Activated CD4-positive, alpha-beta T cell treated with anti-CD3 and anti-CD28 coated beads, Interleukin-2, amount 50 U/mL, for 16 hours (primary cell): ENCODE measurements around the gene MSL3B.

ENCODE experiments used
- DNase-seq: peaks from one replicate; pipeline ENCODE4 v3.0.0-alpha.2; 2020

Gene MSL3B

DNA sequence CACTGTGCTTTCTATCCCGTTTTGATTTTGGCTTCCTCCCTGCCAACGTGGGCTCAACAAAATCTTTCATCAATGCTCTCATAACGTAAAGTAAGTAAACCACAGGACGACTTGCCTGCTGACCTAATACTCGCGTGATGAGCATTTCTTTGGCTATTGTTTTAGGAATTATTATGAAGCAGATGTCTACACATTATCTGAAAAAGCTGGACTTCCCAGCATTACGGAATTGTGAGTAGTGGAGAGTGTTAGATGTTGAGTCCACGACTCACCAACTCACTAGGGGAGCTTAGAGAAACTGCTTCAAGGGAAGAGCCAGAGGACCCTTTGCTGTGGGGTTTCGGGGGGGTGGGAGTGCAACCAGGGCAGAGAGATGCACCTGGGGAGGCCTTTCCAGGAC lies 35.8 kb downstream of the MSL3B start:
- no peak for DNase-seq

DNA sequence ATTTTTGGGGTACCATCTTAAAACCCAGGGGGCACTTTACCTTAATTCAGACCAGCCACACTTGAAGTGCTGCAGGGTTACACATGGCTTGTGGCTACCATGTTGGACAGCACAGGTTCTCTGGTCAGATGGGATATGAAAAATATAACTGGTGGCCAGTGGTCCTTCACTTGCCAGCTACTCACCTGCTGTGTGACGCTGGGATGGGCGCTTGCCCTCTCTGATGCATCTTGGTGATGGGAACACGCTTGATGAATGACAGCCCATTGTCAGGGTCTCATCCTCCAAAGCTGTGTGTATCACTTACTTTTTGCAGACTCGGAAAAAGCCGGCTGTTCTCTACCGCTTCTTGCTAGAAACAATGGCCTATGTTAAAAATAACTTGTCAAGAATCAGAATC lies 36.3 kb downstream of the MSL3B start:
- DNase-seq, result no peak

DNA sequence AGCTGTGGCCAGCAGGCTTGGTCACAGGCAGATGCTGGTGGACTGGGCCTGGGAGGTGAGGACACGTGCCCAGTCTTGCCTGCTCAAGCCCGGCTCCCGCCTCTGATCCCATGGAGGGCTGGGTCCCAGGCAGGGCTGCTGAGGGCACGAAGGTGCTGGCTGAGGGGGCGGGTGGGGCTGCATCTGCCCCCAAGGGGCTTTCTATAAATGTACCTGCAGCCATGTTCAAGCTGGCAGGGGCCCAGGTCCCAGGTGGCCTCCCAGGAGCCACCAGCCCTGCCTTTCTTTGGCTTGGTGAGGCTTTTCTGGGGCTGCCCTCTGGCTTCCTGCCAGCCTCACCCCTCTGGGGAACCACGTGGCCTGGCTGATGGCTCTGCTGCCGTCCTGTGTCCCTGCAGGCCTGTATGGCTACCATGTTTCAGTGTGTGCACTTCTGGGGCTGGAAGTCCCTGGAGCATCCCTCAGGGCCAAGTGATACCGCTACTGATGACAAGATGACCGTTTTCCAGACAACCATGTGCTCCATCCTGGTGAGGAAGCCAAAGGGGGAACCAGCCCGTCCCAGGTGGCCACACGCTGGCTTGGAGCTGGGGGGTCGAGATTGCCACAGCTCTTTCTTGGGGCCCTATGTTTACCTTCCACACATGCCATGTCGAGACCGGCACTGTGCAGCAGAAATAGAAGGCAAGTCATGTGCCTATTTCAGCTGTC lies 37.0 kb downstream of the MSL3B start:
- no peak for DNase-seq

DNA sequence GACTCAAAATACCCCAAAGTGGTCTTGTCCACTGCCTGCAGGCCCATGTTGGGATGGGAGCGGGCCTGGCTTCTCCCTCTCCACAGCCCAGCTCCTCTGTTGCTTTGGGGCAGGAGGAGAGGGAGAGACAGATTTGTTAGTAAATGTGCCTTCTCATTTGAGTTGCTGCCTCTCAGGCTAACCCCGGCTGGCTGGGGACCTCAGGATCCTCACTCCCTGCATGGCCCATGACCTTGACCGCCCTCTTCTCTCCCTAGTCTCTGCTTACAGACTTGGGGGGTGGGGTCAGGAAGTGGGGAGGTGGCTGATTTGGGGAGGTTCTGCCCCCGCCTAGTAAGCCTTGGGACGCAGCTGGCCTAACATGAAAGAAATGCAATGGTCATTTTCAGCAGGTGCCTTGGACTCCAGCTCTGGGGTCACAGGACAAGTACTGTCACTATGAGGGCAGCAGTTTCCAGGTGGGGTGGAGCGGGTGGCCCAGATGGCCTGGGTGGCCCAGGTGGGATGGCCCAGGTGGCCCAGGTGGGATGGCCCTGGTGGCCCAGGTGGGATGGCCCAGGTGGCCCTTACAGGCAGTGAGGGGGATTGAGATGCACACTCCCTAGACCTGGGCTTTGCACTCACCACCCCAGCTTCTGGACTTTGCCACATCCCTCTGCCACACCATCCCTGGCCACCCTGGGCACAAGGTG lies 37.9 kb downstream of the MSL3B start:
- DNase-seq, result no peak

DNA sequence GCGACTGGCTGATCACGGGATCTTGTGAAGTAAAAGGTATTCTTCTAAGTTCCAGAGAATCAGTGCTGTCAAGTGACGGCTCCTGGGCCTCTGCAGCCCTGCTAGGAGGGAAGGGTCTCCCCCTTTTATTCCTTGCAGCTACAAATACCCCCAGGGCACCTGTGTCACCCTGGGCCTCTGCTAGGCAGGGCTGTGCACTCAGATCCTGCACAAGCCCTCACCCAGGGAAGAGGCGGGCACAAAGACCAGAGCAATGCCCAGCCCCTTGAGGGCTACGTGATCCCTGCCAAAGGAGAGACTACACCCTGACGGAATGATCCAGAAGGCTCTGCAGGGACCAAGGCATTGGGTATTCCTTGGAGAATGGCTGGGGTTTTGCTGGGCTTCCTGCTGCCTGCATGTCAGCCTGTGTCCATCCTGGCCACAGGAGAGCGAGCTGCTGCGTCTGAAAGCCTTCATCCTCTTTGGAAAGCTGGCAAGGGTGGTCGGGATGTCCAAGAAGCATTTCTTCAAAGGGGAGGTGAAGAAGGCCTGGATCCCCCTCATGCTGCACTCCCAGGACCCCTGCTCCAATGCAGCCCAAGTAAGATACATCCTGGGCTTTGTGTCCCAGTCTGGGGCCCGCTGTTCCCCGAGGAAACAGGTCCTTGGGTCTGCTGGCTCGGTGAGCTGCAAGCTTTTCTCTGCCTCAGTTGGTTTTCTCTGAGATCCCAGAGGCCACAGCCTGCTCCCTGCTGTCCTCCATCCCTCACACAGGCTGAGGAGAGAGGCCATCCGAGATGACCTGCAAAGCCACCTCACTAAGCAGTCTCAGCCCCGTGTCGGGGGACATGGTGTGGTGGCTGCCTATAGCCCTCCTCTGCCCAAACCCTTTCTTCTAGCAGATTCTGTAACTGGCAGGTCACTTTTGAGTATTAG lies 38.7 kb downstream of the MSL3B start:
- no peak for DNase-seq

DNA sequence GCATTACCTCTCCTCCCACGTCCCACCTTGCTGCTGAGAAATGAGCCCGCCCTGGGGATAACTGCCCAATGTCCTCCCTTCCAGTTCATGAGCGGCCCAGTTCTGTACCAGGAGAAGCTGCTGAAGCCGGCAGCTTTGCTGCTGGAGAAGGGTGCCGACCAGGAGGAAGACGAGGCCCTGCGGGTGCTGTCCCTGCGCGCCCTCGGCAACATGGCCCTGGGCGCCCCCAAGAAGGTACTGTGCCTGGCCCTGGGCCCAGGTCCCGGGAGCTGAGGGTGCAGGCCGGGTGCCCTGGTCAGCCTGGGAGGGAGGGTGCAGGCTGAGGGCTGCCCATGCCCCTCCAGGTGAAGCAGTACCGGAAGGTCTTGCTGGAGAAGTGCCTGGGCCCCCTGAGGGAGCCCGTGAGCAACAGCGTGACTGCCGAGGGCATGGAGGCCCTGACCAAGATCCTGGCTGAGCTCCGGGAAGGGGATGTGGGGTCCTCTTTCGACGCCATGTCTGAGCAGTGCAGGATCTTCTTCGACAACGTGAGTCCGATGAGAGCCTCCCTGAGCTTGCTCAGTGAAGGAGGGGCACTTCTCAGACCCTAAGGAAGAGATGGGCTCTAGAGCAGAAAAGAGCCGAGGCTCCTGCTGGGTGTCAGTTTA lies 39.5 kb downstream of the MSL3B start:
- DNase-seq, result no peak

DNA sequence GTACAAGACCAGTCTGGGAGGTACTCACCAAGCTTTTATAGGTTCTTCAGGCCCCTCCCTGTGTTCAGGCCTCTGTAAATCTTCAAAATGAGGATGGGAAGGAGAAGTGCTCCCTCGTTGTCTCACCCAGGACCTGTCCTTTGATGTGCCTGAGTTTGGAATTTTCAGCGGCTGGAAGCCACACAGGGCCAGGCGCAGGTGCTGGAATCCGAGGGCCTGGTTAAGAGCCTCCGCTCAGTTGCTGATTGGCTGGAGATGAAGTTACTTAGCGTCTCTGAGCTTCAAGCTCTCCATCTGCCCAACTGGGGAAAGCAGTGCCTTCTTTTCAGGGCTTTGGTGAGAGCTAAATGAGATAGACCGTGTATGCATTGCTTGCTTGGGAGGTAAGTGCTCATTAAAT lies 43.8 kb downstream of the MSL3B start:
- no peak for DNase-seq

DNA sequence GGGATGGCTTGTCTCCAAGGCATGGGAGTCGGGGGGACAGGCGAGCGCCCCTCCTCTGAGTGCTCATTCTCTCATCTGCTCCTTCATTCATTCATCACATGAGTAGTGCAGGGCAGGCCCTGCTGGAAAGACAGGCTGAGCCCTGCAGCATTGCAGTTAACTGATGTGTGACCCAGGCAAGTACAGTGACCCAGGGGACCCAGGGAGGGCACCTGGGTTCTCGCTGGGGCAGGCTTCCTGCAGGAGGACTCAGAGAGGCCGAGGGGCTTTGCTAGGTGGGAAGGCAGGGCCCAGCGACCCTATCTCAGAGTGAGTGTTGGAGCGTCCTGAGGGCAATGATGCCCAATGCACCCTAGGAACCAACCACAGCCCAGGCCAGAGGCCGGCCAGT lies 44.5 kb downstream of the MSL3B start:
- DNase-seq, result no peak

DNA sequence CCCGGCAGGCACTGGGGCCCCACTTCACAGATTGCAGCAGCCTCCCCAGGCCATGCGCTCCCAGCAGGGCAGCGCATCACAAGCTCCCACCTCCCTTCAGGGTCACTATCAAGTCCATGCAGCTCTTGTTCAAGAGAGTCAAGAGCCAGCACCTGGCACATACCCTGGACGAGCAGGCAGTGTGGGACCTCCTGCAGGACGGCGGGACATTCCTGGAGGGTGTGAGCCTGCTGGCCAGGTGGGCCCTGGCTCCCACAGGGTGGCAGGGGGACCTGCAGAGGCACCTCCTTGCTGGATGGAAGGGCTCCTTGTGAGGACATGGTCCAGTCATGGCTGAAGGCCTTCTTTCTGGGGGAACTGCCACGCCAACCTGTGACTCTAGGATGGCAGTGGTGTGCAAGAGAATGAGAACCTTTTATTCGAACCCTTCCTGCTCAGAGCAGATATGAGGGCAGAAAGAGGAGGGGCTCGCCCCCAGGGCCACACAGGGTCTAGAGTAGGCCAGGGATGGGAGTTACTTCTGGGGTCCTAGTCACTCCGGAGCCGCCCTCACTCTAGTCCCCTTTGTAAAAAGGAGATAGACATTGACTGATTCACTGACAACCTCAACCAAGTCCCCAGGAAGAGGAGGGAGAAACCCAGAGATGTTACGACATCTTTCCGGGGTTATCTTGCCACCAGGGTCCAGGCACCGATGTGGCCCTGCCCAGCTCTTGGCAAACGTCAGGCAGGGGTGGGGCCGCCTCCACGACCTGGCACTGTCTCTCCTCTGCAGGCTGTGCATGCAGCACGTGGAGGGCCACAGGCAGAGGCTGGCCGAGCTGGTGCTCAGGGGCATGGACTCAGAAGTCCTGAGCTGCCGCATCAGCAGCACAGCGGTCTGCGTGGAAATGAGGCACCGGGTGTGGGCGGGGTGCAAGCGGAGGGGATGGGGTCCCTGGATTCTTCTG lies 45.1 kb downstream of the MSL3B start:
- DNase-seq, result no peak

DNA sequence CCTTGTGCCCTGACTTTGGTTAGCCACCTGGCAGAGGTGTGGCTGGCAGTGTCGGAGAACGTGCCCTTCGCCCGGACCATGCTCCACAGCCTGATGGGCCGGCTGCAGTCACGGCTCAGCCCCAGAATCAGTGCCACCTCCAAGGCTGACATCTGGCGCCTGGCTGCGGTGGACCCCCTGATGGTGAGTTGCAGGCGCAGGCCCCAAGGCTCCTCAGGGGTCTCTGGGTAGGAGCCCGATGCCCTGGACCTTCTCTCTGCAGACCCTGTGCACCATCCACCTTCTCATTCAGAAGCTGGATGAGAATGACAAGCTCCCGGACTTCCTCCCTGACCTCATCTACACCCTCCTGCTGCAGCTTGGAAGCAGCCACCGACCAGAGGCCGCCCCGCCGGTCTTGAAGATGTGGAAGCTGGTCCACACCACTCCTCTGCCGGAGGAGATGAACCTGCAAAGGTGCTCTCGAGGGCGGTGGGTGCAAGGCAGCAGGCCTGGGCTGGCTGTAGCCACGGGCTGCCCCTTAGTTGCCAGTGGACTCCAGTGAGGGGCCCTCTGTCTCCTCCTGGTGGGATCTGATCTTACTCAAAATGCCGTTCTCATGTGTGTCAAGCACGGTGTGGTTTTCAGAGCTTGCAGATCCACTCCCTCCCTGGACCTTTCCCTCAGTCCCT lies 46.0 kb downstream of the MSL3B start:
- no peak for DNase-seq

DNA sequence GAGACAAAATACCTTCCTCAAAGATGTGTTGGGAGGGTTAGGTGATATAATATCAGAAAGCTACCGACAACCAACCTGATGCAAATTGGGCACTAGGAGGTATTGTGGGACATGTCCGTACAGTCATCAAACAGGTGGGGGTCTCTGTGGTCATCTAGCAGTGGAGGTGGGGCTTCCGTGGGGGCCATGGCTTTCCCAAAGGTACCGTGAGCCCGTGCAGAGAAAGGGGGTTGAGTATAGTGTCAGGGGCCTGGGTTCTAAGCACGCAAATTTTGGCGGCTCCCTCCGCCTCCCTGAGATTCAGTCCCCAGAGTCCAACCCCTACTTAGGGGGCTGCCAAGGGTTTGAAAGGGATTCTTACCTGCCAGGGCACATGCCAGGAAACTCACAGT lies 46.5 kb downstream of the MSL3B start:
- no peak for DNase-seq

DNA sequence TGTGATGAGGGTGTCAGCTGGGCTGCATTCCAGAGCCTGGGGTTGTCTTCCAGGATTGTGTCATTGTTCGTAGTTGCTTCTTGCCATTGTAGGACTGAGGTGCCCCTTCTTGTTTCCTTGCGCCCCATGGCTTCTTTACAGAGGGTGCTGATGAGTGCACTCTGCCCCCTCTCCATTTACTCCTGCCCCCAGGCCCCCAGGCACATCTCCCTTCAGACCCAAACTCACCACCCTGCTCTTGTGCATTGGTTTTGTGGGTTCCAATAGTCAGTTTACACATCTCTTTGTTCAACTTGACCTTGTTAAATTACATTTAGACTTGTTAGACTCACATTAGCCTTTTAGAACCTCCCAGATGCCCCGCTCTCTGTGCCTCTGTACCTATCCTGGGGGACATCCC lies 47.0 kb downstream of the MSL3B start:
- no peak for DNase-seq

DNA sequence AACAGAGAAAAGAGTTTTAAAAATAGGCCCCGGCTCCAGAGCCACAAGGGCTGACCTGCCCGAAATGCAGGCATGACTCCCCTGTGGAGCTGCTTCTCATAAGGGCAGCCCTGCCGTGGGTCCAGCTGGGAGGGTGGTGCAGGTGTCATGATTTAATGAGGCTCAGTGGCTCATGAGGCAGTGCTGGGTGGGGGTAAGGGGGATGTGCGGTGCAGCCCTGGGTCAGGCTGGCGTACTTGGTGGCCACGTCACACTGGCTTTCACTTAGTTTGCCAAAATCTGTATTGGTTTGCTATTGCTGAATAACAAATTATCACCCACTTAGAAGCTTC lies 47.4 kb downstream of the MSL3B start:
- no peak for DNase-seq

DNA sequence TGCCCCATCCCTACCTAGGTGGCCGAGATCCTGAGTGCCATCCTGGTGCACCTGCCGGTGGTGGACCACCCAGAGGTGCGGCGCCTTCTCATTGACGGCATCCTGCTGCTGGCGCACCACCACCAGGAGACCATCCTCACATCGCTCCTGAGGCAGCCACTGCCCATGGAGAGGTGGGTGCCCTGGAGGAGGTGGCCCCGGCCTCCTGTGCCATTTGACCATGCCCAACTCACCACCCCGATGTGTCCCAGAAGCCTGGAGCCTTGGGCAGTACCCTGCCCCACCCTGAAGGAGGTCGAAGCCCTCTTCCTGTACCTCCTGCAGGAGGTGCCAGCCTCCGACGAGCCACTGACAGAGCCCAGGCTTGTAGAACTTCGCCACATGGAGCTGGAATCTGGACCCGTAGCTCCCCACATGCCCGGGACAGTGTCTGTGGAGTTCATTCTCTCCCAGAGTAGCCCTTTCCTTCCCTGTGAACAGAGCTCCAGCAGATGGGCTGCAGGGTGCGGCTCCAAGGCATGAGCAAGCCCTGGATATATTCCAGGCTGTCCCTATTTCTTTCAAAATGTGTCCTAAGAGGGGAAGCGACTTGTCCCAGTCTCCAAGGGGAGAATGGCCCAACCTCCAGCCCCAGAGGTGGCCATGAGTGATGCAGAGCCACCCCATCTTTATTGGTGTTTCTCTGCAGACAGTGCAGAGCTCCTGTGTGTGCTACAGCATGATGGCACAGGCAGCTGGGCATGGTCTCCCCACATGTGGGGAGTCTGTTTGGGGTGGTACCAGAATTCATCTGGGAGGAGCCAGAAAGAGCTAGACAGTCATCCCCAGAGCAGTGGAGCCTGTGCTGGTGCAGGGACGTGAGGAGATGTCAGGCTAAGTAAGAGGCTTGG lies 48.1 kb downstream of the MSL3B start:
- no peak for DNase-seq

DNA sequence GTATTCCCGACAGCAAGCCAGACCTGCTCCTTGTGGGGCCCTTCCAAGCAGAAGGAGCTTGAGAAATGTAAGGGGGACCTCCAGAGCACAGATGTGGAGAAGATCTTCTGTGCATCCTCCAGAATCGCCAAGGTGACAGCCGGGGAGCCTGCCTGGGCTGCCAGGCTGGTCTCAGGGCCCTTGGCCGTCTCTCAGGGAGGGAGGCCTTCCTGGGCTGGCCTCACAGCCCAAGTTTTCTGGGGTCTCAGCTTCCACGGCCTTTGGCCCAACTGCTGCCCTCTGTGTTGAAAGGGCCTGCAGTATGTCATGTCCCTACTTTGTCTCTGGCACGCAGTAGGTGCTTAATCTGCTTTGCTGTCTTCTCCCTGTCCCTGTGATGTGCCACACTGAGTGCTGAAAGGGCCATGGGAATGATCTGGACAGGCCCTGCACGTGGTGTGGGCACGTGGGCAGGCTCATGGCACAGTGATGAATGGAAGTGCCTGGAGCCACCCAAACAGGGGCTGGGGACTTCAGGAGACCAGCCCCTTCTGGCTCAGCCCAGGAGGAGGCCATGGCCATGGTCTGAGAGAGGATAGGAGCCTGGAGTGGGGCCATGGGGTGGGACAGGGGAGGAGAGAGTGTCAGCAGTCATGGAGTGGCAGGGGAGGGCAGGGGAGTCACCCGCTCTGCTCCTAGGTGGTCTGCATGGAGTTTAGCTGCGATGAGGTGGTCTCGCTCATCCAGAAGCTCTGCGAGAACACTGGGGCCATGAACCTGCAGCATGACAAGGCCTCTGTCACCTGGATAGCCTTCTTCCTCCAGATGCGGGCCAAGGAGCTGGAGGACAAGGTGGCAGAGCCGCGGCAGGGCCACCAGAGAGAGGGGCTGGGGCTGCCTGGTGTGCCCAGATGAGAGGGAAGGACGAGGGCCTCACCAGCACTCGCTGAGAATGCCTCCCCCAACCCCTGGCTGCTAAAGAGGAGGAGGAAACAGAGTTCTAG lies 49.3 kb downstream of the MSL3B start:
- no peak for DNase-seq

DNA sequence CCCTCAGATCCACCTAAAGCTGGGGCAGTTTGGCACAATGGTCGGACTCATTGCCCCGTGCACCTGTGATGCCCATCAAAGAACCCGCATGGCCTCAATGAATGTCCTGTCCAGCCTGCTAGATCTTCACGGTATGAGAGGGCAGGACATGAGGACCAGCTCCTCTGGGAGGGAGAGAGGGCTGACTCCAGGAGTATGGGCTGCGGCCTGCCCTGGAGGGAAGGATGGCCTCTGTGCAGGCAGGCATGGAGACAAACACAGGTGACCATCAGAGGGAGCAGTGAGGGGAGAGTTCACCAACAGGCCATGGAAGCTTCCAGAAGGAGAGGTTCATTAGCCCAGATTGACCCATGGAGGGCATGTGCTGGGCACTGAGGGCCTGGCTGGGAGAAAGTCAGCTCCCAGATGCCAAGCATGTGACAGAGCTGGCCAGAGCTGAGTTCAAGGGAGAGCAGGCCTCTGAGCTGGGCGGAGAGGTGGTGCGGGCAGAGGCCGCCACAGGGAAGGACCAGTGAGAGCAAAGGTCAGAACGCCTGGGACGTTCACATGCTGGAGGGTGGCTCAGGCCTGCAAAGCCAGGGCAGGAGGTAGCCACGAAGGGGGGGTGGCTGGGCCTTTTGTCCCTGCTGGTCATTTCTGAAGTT lies 50.1 kb downstream of the MSL3B start:
- DNase-seq, result no peak

DNA sequence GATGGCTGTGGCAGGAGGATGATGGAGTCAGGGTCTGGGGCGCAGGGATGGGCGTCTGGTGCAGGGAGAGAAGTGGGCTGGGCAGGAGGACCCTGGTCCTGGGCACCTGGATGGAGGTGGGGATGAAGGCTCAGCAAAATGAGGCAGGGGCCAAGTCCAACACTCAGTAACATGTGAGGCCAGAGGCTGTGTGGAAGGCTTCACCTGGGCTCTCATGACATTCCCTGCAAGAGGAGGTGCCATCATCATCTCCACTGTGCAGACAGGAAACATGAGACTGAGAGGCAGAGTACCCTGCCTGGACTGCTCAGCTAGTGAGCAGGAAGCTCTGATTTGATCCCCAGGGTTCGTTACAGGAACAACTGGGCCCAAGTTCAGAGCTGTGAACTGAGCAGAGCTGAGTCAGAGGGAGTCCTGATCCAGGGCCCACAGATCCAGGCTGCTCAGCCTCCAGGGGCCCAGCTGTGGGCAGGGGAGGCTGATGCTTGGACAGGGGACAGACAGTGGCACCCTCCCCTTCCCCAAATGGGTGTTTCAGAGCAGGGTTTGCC lies 50.8 kb downstream of the MSL3B start:
- DNase-seq, result no peak

DNA sequence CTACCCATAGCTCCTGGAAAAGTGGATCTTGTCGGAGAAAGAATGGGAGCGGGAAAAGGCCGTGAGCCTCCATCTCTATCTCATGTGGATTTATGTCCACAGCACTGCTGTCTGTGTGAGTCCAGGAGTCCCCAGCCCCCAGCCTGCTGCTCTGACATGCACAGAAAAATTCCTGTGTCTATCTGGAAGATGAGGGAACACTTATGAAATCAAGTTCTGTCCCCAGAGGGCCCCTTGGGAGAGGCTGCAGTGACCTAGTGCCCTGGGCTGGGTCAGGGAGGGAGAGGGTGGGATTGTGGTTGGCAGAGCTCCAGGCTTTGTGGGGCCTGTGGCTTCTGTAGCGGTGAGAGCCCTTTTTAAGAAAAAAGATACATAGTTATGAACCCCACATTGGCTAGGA lies 51.4 kb downstream of the MSL3B start:
- DNase-seq, result no peak

DNA sequence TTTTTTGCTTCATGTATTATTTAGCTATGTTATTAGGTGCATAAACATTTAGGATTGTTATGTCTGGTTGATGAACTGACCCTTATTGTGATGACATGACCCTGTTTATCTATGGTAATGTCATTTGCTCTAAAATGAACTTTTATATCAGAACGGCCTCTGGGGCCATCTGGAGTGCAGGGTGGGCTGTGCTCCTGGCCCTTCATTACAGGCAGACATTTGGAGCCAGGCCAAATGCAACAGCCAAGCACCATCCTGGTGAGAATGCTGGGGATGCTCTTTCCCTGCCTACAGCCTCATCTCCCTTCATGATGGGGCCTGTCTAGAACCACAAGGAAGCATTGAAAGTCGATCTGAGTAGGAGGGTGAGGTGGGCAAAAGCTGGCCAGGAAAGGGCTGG lies 51.9 kb downstream of the MSL3B start:
- no peak for DNase-seq
